Measurements from ENCODE around the gene MAGED2.

Gene MAGED2

GRCh38 chrX:54819201-54819600, 11.7 kb downstream of the MAGED2 start:
- no peak overlapping the region for H3K23ac ChIP-seq (ENCODE audit: low read length)
- H3K4me1 ChIP-seq (ENCODE audit: control insufficient read depth in 1 of 2, insufficient read depth in 2 of 2, low read length in 2 of 2): no peaks in the 10 kb centered on the region
- no peaks in the 10 kb centered on the region for H3K9me3 ChIP-seq (ENCODE audit: insufficient read depth, low read depth, low read length)
- H3K18ac ChIP-seq (ENCODE audit: low read length): no peak overlapping the region
- H3K79me2 ChIP-seq (ENCODE audit: control insufficient read depth, insufficient read depth, low read length, poor library complexity): no peaks in the 10 kb centered on the region
- peak; percentile 69 to 71 for DNase-seq
- H3K9ac ChIP-seq (ENCODE audit: low read length): no peak overlapping the region
- H3K4me2 ChIP-seq (ENCODE audit: low read length): no peak overlapping the region
- H2BK12ac ChIP-seq (ENCODE audit: low read length): no peak overlapping the region
- no peak overlapping the region for H3K27ac ChIP-seq (ENCODE audit: low read depth, low read length)
- H2BK5ac ChIP-seq (ENCODE audit: low read depth, low read length, poor library complexity): no peak overlapping the region
- no peak overlapping the region for H3K14ac ChIP-seq (ENCODE audit: low read length)
- H3K36me3 ChIP-seq (ENCODE audit: control insufficient read depth in 1 of 2, insufficient read depth in 2 of 2, low read length in 2 of 2): peaks cover 14 to 22% of the 10 kb centered on the region in 2 experiments
- H3K4me3 ChIP-seq (ENCODE audit: low read depth, low read length): no peak overlapping the region
- no peak overlapping the region for H2AFZ ChIP-seq (ENCODE audit: insufficient read depth, low read length, poor library complexity)
- H3K79me1 ChIP-seq (ENCODE audit: low read length): no peaks in the 10 kb centered on the region
- no peaks in the 10 kb centered on the region for H3K27me3 ChIP-seq (ENCODE audit: insufficient read depth, low read length)
- no peak overlapping the region for H4K12ac ChIP-seq (ENCODE audit: low read depth, low read length)
- H2BK120ac ChIP-seq (ENCODE audit: insufficient read depth, low read length, poor library complexity): no peak overlapping the region
- H4K8ac ChIP-seq (ENCODE audit: low read depth, low read length): no peak overlapping the region
- no peak overlapping the region for H3K4ac ChIP-seq (ENCODE audit: low read depth, low read length)
- WGBS (ENCODE audit: extremely low coverage, insufficient coverage, insufficient read length): no CpG with 5 or more reads among the region's 8 CpGs
- H2AK5ac ChIP-seq (ENCODE audit: low read length): no peak overlapping the region
- H4K91ac ChIP-seq (ENCODE audit: low read depth, low read length): no peak overlapping the region

DNA sequence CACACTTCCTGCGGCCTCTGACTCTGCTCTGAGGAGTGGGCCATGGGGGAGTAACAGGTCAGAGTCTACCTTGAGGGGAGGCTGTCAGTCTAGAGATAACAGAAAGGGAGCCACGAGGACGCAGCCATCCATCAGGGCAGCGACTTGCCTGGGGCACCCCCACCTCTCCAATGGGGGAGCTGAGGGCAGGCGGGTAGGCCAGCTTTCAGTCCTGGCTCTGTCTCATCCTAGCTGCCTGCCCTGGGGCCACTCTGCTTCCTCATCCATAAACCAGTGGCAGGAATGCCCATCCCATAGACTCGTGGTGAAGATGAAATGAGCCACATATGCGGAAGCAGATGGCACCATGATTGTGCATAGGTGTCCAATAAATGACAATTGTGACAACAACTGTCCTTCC, 13.2 kb downstream of the MAGED2 start:
- Histone ChIP-seq H2AFZ (ENCODE audit: insufficient read depth, low read length, poor library complexity) (no peak overlapping the region), H3K18ac (ENCODE audit: low read length) (no peak overlapping the region), H3K9ac (ENCODE audit: low read length) (no peak overlapping the region), H4K12ac (ENCODE audit: low read depth, low read length) (no peak overlapping the region), H3K27ac (ENCODE audit: low read depth, low read length) (no peak overlapping the region), H4K8ac (ENCODE audit: low read depth, low read length) (no peak overlapping the region), H3K36me3 (ENCODE audit: control insufficient read depth in 1 of 2, insufficient read depth in 2 of 2, low read length in 2 of 2) (peaks cover 2 to 7% of the 10 kb centered on the region in 2 experiments), H3K14ac (ENCODE audit: low read length) (no peak overlapping the region), H3K4me3 (ENCODE audit: low read depth, low read length) (no peak overlapping the region), H4K91ac (ENCODE audit: low read depth, low read length) (no peak overlapping the region), H3K23ac (ENCODE audit: low read length) (no peak overlapping the region), H3K79me2 (ENCODE audit: control insufficient read depth, insufficient read depth, low read length, poor library complexity) (no peaks in the 10 kb centered on the region), H2AK5ac (ENCODE audit: low read length) (no peak overlapping the region), H3K4me2 (ENCODE audit: low read length) (no peak overlapping the region), H3K4me1 (ENCODE audit: control insufficient read depth in 1 of 2, insufficient read depth in 2 of 2, low read length in 2 of 2) (no peaks in the 10 kb centered on the region), H3K9me3 (ENCODE audit: insufficient read depth, low read depth, low read length) (peaks cover 2% of the 10 kb centered on the region), H2BK120ac (ENCODE audit: insufficient read depth, low read length, poor library complexity) (no peak overlapping the region), H3K79me1 (ENCODE audit: low read length) (no peaks in the 10 kb centered on the region), H3K4ac (ENCODE audit: low read depth, low read length) (no peak overlapping the region), H2BK5ac (ENCODE audit: low read depth, low read length, poor library complexity) (no peak overlapping the region), H3K27me3 (ENCODE audit: insufficient read depth, low read length) (no peaks in the 10 kb centered on the region), H2BK12ac (ENCODE audit: low read length) (no peak overlapping the region)
- WGBS (ENCODE audit: extremely low coverage, insufficient coverage, insufficient read length): no CpG with 5 or more reads among the region's 7 CpGs
- DNase-seq: peak; percentile 79 to 88

- H4K91ac ChIP-seq (ENCODE audit: low read depth, low read length): no peak overlapping the region
- no peak overlapping the region for H3K4me3 ChIP-seq (ENCODE audit: low read depth, low read length)
- no peak overlapping the region for H3K27ac ChIP-seq (ENCODE audit: low read depth, low read length)
- no peak overlapping the region for H2BK5ac ChIP-seq (ENCODE audit: low read depth, low read length, poor library complexity)
- peaks cover 2% of the 10 kb centered on the region for H3K9me3 ChIP-seq (ENCODE audit: insufficient read depth, low read depth, low read length)
- no peak overlapping the region for H2BK12ac ChIP-seq (ENCODE audit: low read length)
- H3K4ac ChIP-seq (ENCODE audit: low read depth, low read length): no peak overlapping the region
- H3K36me3 ChIP-seq (ENCODE audit: control insufficient read depth in 1 of 2, insufficient read depth in 2 of 2, low read length in 2 of 2): peaks cover 2 to 3% of the 10 kb centered on the region in 2 experiments
- no peak overlapping the region for H2AK5ac ChIP-seq (ENCODE audit: low read length)
- DNase-seq: no peak
- no peak overlapping the region for H3K9ac ChIP-seq (ENCODE audit: low read length)
- H3K4me2 ChIP-seq (ENCODE audit: low read length): no peak overlapping the region
- no peaks in the 10 kb centered on the region for H3K79me2 ChIP-seq (ENCODE audit: control insufficient read depth, insufficient read depth, low read length, poor library complexity)
- H2BK120ac ChIP-seq (ENCODE audit: insufficient read depth, low read length, poor library complexity): no peak overlapping the region
- no peak overlapping the region for H3K18ac ChIP-seq (ENCODE audit: low read length)
- no peak overlapping the region for H3K23ac ChIP-seq (ENCODE audit: low read length)
- WGBS (ENCODE audit: extremely low coverage, insufficient coverage, insufficient read length): no CpG with 5 or more reads among the region's 2 CpGs
- H3K4me1 ChIP-seq (ENCODE audit: control insufficient read depth in 1 of 2, insufficient read depth in 2 of 2, low read length in 2 of 2): peaks cover under 1 to 2% of the 10 kb centered on the region in 2 experiments
- H3K14ac ChIP-seq (ENCODE audit: low read length): no peak overlapping the region
- no peaks in the 10 kb centered on the region for H3K27me3 ChIP-seq (ENCODE audit: insufficient read depth, low read length)
- H3K79me1 ChIP-seq (ENCODE audit: low read length): no peaks in the 10 kb centered on the region
- H4K8ac ChIP-seq (ENCODE audit: low read depth, low read length): no peak overlapping the region
- no peak overlapping the region for H4K12ac ChIP-seq (ENCODE audit: low read depth, low read length)
- no peak overlapping the region for H2AFZ ChIP-seq (ENCODE audit: insufficient read depth, low read length, poor library complexity)
Observed at GRCh38 chrX:54821310-54821709, 13.8 kb downstream of the MAGED2 start.

DNA sequence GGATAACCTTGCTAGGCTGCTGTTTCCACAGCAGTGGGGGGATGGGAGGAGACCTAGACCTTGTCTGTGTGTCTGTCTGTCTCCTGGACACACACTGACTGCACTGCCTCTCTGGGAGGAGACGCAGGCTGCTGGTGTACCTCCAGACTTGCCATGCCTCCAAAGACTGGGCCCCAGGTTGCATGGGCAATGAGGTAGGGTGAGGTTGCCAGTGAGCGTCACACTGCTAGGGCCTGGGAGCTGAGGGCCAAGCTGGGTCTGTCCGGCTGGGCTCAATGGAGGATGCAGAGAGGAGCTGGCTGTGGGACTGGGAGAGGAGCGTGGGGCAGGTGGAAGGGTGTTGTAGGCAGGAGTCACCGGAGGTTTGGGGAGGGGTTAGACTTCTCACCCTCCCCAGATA, 16.6 kb downstream of the MAGED2 start:
- no peaks in the 10 kb centered on the region for H3K79me1 ChIP-seq (ENCODE audit: low read length)
- H4K12ac ChIP-seq (ENCODE audit: low read depth, low read length): no peak overlapping the region
- no peak overlapping the region for H3K27ac ChIP-seq (ENCODE audit: low read depth, low read length)
- no peak overlapping the region for H3K23ac ChIP-seq (ENCODE audit: low read length)
- no peak overlapping the region for H4K91ac ChIP-seq (ENCODE audit: low read depth, low read length)
- H2BK5ac ChIP-seq (ENCODE audit: low read depth, low read length, poor library complexity): no peak overlapping the region
- H2BK120ac ChIP-seq (ENCODE audit: insufficient read depth, low read length, poor library complexity): no peak overlapping the region
- H2AFZ ChIP-seq (ENCODE audit: insufficient read depth, low read length, poor library complexity): no peak overlapping the region
- H3K4me2 ChIP-seq (ENCODE audit: low read length): no peak overlapping the region
- WGBS (ENCODE audit: extremely low coverage, insufficient coverage, insufficient read length): no CpG with 5 or more reads among the region's 5 CpGs
- peaks cover 2% of the 10 kb centered on the region for H3K9me3 ChIP-seq (ENCODE audit: insufficient read depth, low read depth, low read length)
- no peak overlapping the region for H3K4me3 ChIP-seq (ENCODE audit: low read depth, low read length)
- H3K4ac ChIP-seq (ENCODE audit: low read depth, low read length): no peak overlapping the region
- H3K18ac ChIP-seq (ENCODE audit: low read length): no peak overlapping the region
- H3K14ac ChIP-seq (ENCODE audit: low read length): no peak overlapping the region
- no peak for DNase-seq
- no peaks in the 10 kb centered on the region for H3K36me3 ChIP-seq (ENCODE audit: control insufficient read depth in 1 of 2, insufficient read depth in 2 of 2, low read length in 2 of 2)
- no peaks in the 10 kb centered on the region for H3K27me3 ChIP-seq (ENCODE audit: insufficient read depth, low read length)
- H3K4me1 ChIP-seq (ENCODE audit: control insufficient read depth in 1 of 2, insufficient read depth in 2 of 2, low read length in 2 of 2): peaks cover 3 to 7% of the 10 kb centered on the region in 2 experiments
- no peak overlapping the region for H2BK12ac ChIP-seq (ENCODE audit: low read length)
- H4K8ac ChIP-seq (ENCODE audit: low read depth, low read length): no peak overlapping the region
- no peaks in the 10 kb centered on the region for H3K79me2 ChIP-seq (ENCODE audit: control insufficient read depth, insufficient read depth, low read length, poor library complexity)
- no peak overlapping the region for H3K9ac ChIP-seq (ENCODE audit: low read length)
- H2AK5ac ChIP-seq (ENCODE audit: low read length): no peak overlapping the region

Data from trophoblast cell (in vitro differentiated cells and primary cell).